Measurements from ENCODE around the gene SRSF11. TPM values are rescaled to one million over a fixed set of nuclear protein-coding genes. Genes with fewer than 3 reads are reported as not detected.
"Not testable (repeated sequence)": the region's sequence is repeated elsewhere in the genome, so short reads cannot be mapped to it uniquely, and the experiment has no call there.

SRSF11 gene
- total and polyA plus RNA-seq, 9 donors, result 113 to 195 (median 150) TPM

DNA sequence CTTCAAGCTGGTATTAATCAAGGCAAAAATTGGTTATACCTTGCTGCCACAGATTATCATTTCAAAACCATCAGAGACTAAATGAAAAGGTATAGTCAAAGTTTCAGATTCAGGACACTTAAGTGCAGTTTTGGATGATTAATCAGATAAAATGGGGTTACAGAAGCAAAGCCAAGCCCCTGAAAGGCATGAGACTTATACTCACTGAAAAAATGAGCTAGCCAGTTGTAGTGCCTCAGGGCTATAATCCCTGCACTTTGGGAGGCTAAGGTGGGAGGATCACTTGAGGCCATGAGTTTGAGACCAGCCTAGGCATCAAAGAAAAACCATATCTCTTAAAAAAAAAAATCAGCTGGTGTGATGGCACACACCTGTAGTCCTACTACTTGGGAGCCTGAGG, 31.0 kb upstream of the SRSF11 start:
- H3K36me3 ChIP-seq, result no peaks in the 10 kb centered on the region
- intact Hi-C loops (cut with DNase I), result no loop called here
- no peak for TF ChIP-seq POLR2A (IDR thresholded peaks at IDR 0.05)
- no peak for TF ChIP-seq CTCF (IDR thresholded peaks at IDR 0.05)
- no peak for TF ChIP-seq EP300 (IDR thresholded peaks at IDR 0.05)
- H3K4me3 ChIP-seq, result no peak overlapping the region
- H3K9me3 ChIP-seq, result no peaks in the 10 kb centered on the region
- H3K27me3 ChIP-seq, result no peaks in the 10 kb centered on the region
- peaks cover 1% of the 10 kb centered on the region for H3K4me1 ChIP-seq (ENCODE audit: insufficient read depth)
- H3K27ac ChIP-seq, result no peak overlapping the region
- DNase-seq, result no peak

- H3K27me3 ChIP-seq; H3K9me3 ChIP-seq; H3K4me1 ChIP-seq (ENCODE audit: insufficient read depth); intact Hi-C loops (cut with DNase I); DNase-seq; H3K36me3 ChIP-seq; H3K27ac ChIP-seq; H3K4me3 ChIP-seq: not testable (repeated sequence)
Measured at GRCh38 chr1:70192446-70192845, 28.7 kb upstream of the SRSF11 start.

DNA sequence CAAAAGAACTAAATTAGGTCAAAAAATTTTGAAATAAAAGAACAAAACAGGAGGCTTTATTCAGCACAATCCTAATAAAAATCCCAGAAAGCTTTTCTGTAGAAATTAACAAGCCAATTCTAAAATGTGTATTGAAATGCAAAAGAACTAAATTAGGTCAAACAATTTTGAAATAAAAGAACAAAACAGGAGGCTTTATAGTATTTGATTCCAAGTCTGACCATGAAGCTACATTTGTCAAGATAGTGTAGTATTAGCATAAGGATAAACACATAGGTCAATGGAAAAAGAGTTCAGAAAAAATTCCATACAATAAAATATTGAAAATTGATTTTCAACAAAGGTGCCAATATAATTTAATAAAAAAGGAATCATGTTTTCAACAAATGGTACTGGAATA, 26.6 kb upstream of the SRSF11 start:
- Histone ChIP-seq H3K4me1 (ENCODE audit: insufficient read depth) (peaks cover 1% of the 10 kb centered on the region), H3K36me3 (no peaks in the 10 kb centered on the region), H3K27ac (no peak overlapping the region), H3K27me3 (no peaks in the 10 kb centered on the region), H3K9me3 (no peaks in the 10 kb centered on the region), H3K4me3 (no peak overlapping the region)
- no peak for TF ChIP-seq POLR2A (IDR thresholded peaks at IDR 0.05)
- no peak for TF ChIP-seq EP300 (IDR thresholded peaks at IDR 0.05)
- TF ChIP-seq CTCF (IDR thresholded peaks at IDR 0.05), result no peak
- intact Hi-C loops (cut with DNase I), result no loop called here
- DNase-seq, result no peak

DNA sequence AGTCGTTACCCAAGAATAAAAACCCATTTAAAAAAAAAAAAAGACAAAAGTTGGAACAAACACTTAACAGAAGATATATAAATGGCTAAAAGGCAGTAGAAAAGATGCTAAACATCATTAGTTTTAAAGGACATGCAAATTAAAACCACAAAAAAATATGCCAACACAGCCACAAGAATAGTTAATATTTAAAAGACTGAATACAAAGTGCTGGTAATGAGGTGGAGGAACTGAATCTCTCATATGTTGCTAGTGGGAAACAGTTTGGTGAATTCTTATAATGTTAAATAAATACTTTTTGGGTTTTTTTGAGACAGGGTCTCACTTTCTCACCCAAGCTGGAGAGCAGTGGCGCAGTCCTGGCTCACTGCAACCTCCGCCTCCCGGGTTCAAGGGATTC, 25.8 kb upstream of the SRSF11 start:
- no peaks in the 10 kb centered on the region for H3K27me3 ChIP-seq
- H3K36me3 ChIP-seq, result no peaks in the 10 kb centered on the region
- H3K4me3 ChIP-seq, result no peak overlapping the region
- WGBS, 3 donors, result 94 to 97% (median 97%) methylated on average over 4 of the region's 4 CpGs
- intact Hi-C loops (cut with DNase I), result no loop called here
- no peaks in the 10 kb centered on the region for H3K9me3 ChIP-seq
- no peak overlapping the region for H3K27ac ChIP-seq
- DNase-seq, result no peak
- no peaks in the 10 kb centered on the region for H3K4me1 ChIP-seq (ENCODE audit: insufficient read depth)
- TF ChIP-seq CTCF (IDR thresholded peaks at IDR 0.05) (no peak), POLR2A (IDR thresholded peaks at IDR 0.05) (no peak), EP300 (IDR thresholded peaks at IDR 0.05) (no peak)

- no peak overlapping the region for H3K27ac ChIP-seq
- no peaks in the 10 kb centered on the region for H3K9me3 ChIP-seq
- H3K4me1 ChIP-seq (ENCODE audit: insufficient read depth), result no peaks in the 10 kb centered on the region
- H3K36me3 ChIP-seq, result no peaks in the 10 kb centered on the region
- no peak overlapping the region for H3K4me3 ChIP-seq
- H3K27me3 ChIP-seq, result no peaks in the 10 kb centered on the region
- intact Hi-C loops (cut with DNase I), result no loop called here
- DNase-seq, result no peak
- TF ChIP-seq POLR2A (IDR thresholded peaks at IDR 0.05), result no peak
- no peak for TF ChIP-seq EP300 (IDR thresholded peaks at IDR 0.05)
- TF ChIP-seq CTCF (IDR thresholded peaks at IDR 0.05), result no peak
- WGBS, 3 donors, result 92 to 94% (median 94%) methylated on average over 3 of the region's 3 CpGs
Measured at GRCh38 chr1:70196333-70196732, 24.8 kb upstream of the SRSF11 start.
